NCI-H187 (cell line): ENCODE results near the gene ZNF79.
"Not testable (repeated sequence)": the region's sequence is repeated elsewhere in the genome, so short reads cannot be mapped to it uniquely, and the experiment has no call there.

Experiments used
- DNase-seq, 2 experiments: peaks; one replicate each; lab custom pipeline; 2025; lab: John Stamatoyannopoulos, UW

ZNF79 gene

DNA sequence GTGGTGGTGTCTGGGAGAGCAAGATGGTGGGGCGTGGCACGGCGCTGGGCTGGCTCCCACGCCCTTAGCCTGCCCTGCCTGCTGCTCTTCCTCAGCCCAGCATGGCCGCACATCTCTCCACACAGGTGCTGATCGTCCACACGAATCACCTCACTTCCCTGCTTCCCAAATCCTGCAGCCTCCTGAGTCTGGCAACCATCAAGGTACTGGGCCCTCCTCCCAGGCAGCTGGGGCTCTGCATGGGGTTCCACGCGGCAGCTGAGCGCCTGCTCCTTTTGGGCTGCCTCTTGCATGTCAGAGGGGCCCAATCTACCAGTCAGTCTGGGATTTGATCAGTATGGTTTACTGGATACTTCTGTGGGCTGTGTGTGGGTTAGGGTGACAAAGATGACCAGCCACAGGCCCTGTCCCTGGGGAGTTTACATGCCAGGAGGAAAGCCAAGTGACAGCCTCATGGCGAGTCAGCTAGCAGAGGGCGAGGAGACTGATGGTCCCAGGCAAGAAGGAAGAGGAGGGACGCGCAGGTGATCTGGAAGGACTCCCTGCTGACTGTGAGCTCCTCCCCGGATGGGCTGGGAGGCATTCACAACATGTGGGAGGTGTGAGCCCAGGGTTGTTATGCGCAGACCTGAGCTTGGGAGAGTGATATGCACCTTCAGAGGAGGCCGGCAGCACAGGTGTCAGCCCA, 33.2 kb downstream of the ZNF79 start:
- no peak for DNase-seq

DNA sequence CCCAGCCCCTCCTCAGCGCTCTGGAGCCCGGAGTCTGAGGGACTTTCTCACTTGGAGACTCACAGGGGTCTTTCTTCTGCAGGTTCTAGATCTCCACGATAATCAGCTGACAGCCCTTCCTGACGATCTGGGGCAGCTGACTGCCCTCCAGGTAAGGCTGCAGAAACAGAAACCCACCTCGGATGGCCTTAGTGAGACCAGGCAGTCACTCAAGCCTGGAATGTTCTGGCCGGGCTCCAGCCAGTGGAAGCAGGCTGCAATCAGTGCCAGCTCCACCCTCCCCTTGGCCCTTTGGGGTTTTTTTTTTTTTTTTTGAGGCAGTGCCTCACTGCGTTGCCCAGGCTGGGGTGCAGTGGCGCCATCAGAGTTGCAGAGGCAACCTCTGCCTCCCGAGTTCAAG, 34.7 kb downstream of the ZNF79 start:
- no peak for DNase-seq

DNA sequence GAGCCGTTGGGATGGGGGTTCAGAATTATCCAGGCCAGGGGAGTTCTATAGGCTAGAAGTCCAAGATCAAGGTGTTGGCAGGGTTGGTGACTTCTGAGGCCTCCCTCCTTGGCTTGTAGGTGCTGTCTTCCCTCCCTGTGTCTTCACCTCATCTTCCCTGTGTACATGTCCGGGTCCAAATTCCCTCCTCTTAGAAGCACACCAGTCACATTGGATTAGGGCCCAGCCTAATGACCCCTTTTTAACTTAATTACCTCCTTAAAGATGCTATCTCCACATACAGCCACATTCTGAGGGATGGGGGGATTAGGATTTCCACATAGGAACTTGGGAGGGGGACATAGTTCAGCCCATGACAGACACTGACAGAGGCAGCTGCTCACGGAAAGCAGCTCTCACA, 39.2 kb downstream of the ZNF79 start:
- no peak for DNase-seq

DNA sequence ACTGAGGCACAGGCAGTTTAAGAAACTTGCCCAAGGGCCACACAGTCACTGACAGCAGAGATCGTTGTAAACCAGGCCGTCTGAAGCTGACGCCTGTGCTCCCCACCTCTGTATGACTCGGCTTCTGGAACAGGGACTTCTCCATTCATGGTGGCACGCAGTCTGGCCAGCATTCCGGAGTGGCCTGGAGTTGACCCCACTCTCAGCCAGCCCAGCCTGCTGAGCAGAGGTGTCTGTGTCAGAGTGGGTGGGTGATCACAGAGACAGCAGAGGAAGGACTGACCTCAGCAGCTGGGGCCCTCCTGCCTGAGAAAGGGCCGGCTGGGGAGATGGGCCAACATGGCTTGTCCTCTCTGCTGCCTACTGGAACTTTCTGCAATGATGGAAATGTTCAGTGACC, 39.7 kb downstream of the ZNF79 start:
- DNase-seq, result no peak

DNA sequence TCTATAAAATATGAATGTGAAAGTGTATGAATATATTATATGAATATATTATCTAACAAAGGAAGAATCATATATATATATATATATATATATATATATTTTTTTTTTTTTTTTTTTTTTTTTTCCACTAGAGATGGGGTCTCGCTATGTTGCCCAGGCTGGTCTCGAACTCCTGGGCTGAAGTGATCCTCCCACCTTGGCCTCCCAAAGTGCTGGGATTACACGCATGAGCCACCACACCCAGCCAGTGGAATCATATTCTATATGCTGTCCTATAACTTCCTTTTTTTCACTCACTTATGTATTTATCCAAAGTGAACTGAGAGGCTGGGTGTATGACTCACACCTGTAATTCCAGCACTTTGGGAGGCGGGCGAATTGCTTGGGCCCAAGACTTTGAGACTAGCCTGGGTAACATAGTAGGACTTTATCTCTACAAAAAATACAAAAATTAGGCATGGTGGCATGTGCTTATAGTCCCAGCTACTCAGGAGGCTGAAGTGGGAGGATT, 42.3 kb downstream of the ZNF79 start:
- not testable (repeated sequence) for DNase-seq

DNA sequence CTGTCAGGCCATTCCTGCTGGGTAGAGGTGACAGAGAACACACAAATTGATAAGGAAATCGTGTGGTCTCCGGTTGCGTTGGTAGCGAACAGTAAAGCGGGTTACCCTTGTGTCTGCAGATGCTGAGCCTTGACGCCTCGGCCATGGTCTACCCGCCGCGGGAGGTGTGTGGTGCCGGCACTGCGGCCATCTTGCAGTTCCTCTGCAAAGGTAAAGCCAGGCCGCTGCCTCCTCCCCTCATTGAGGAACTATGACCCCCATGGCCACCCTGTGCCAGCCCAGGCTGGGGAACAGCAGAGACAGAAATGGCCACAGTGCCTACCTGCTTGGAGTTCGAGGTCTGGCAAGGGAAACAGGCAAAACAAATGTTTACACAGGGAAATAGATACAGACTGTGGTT, 43.4 kb downstream of the ZNF79 start:
- no peak for DNase-seq

DNA sequence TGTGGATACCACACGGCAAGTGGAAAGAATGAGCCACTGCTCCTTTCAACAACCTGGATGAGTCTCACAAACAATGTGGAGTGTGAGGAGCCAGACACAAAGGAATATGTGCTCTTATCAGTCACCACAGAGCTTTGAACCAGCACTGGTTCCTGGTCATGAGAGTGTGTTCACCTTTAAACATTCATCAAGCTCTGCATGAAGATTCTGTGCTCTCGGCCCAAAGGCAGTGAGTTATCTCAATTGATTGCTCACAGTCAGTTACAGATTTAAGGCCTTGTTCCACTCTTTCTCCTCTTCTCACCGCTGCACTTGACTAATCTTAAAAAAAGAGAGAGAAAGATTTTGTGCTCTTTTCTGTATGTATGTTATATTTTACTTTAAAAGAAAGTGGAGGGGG, 46.5 kb downstream of the ZNF79 start:
- DNase-seq, result no peak

DNA sequence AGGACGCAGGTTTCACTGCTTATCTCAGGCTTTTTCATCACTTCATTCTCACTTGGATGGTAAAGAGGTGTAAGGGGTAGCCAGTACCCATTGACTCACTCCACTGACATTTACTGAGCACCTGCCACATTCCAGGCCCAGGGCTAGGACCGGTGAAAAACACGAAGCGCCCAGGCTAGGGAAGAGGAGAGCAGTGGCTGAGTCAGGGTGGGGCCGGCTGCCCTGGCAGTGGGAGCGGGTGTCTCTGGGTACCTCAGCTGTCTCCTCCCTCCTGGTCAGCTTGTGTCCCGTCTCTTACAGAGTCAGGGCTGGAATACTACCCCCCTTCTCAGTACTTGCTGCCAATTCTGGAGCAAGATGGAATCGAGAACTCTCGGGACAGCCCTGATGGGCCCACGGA, 49.3 kb downstream of the ZNF79 start:
- no peak for DNase-seq

DNA sequence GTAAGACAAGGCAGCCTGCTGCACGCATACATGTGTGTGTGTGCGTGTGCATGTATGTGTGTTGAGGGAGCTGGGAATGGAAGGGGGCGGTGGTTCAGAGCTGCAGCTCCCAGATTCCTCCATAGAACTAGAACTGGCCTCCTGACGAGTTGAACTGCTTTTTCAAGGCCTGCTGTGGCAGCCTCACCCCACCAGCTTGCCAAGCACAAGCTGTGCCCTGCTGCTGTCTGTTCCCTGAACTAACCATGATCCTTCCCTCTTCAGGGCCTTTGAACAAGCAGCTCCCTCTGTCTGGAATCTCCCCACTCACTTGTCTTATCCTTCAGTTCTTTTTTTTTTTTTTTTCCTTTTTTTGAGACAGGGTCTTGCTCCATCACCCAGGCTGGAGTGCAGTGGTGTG, 49.8 kb downstream of the ZNF79 start:
- DNase-seq, result no peak

DNA sequence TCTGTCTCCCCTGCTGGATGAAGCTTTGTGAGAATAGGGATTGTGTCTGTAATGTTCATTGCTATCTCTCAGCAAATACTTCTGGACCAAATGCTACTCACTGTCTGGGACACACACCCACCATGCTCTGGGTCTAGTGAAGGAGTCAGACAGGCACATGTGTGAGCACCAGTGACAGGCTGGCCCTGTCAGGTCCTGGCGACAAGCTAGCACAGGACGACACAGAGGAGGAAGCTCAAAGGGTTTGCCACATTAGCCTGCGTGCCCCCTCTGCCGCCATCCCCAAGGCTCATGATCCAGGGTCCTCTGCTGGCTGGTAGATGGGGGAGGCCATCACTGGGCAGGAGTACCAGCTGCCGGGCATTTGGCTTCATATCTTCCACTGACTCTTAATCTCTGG, 50.4 kb downstream of the ZNF79 start:
- DNase-seq, result no peak

DNA sequence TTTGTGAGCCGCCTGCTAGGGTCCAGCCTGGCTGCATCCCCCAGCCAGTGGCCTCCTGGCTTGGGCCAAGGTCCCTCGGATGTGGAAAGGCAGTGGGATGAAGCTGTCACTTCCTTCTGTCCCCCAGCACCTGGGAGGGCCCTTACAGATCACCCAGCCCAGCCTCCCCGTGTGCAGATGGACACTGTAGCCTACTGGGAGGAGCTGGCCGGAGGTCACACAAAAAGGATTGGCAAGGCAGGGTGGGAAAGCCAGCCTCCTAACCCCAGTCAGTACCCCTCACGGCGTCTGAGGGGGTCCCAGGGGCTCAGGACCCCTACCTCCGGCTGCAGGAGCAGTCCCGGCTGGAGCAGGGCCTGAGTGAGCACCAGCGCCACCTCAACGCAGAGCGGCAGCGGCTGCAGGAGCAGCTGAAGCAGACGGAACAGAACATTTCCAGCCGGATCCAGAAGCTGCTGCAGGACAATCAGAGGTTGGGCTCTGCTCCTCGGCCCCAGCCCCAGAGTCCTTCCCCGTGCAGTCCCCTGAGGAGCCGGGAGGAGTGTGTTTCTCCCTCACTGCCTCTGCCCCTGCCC, 55.4 kb downstream of the ZNF79 start:
- no peak for DNase-seq

DNA sequence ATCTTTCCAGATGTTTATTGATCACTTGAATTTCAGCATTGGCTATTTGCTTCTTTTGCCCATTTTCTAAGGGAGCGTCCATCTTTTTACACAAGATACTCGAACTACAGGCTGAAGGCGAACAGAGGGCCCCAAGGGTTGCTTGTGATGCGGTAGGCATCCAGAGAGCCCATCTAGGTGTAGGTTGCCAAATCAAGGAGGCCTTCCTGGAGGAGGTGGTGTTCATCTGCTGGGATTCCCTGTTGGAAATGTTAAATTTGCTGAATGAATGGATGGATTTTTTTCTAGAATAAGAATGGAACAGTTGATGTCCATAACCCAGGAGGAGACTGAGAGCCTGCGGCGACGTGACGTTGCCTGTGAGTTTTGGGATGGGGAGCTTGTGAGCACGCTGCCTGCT, 58.5 kb downstream of the ZNF79 start:
- DNase-seq, result no peak

DNA sequence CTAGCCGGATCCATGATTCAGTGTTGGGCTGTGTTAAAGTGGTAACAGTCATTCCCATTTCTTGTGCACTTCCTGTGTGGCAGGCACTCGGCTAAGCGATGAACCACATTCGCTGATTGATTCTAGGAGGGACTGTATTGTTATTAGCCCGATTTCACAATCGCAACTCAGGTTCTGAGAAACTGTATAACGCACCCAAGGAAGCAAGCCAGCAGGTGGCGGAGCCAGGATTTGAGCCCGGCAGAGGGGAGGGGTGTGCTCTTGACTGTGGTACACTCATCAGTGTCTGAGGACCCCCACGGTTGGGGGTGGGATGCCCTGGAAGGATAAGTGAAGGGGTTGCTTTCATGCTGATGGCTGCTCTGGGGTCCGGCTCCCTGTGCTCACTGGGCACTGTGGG, 61.8 kb downstream of the ZNF79 start:
- no peak for DNase-seq

DNA sequence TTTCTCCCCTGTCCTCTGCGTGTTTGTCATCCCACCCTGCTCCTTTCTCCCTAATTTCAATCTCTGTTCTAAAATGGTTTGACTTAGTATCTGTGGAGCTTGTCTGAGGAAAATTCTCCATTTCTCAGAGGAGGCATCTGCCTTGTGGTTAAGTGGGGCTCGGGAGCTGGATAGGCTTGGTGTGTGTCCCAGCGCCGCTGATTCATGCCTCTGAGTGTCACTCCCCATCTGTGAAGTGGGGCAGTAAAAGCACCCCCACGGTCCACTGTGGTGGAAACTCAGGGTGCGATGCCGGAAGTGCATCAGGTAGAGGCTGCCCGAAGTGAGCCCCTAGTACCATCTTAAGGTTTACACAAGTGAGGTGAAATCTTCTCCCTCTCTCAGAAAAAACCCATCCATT, 64.8 kb downstream of the ZNF79 start:
- no peak for DNase-seq

DNA sequence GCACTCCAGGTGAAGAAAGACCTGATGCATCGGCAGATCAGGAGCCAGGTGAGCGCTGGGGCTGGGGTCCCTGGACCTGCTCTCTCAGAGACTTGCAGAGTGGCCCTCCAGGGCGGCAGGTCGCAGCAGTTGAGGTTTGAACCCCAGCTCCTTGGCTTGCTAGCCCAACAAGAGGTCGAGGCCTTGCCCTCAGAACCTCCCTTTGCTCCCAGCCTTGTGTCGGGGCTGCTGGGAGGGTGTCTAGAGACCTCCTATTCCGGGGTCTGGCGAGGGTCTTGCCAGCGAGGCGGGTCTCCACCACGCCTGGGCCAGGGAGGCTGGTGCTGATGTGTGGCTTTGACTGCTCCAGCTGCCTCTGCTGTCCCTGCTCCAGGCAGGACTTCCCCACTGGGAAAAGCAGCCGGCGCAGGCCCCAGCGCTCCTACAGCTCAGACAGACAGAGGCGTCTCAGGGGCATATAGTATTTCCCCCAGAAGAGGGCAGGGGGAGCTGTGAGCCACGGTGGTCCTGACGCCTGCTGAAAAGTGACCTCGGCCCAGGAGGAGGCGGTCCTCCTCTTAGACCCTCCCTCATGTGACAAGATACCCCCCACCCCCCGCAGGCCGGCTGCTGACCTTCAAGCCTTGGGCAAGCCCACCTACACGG, 65.4 kb downstream of the ZNF79 start:
- DNase-seq, result no peak

DNA sequence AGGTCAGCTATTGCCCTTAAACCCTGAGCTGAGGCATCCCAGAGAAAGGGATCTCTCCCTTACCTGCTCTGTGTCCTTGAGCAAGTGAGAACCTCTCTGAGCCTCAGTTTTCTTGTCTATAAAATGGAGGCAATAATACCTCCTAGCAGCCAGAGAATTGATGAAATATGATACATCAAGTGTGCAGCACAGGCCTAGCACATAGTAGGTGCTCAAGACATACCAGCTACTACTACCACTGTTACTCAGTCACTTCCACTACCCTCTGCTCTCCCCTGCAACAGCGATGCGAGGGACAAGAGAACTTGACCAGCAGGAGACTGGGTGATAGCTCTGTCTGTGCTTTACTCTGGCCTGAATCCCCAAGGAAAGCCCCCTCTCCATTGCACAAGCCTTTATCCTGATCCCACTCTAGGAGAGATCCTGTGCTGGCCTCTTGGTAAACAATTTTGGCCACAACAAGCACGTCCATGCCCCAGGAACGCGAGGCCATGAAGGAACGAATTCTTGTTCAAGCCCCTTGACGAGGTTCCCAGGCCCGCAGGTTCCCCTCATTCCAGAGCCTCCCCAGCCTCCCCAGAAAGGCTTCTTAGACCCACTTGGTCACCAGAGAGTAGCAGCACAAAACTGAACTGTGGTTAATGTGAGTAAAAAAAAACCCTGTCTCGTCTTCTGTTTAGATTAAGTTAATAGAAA, 66.5 kb downstream of the ZNF79 start:
- DNase-seq, result no peak

DNA sequence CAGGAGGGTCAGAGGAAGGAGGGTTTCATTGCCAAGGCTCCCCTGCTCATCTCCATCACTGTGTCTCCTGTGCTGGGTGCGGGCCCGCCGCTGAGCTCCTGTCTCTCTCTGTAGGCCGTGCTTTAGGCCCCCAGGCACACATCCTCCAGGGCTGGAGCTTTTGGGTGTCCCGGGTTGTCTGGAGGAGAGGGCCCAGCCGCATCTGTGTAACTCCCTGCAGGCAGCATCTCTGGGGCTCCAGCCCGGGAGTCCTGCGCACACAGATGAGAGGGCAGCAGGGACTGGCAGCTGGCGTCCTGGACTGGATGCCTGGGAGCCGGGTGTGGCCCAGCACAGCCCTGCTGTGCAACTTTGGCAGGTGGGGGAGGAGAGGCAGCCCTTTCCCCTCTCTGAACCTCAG, 67.3 kb downstream of the ZNF79 start:
- DNase-seq, result no peak

DNA sequence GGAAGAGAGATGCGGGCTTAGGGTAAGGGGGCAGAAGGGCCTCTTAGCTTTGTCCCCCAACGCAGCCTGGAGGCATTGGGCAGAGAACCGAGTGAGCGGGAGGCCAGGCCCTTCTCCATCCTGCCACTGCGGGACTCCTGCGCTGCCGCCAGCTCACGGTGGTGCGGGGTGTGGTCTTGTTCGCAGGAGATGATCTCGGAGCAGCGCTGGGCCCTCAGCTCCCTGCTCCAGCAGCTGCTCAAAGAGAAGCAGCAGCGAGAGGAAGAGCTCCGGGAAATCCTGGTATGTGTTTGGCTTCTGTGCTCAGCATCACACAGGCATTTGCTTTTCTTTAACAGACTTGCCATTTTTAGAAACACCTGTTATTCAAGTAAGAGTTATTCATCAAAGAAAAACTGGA, 68.4 kb downstream of the ZNF79 start:
- no peak for DNase-seq

DNA sequence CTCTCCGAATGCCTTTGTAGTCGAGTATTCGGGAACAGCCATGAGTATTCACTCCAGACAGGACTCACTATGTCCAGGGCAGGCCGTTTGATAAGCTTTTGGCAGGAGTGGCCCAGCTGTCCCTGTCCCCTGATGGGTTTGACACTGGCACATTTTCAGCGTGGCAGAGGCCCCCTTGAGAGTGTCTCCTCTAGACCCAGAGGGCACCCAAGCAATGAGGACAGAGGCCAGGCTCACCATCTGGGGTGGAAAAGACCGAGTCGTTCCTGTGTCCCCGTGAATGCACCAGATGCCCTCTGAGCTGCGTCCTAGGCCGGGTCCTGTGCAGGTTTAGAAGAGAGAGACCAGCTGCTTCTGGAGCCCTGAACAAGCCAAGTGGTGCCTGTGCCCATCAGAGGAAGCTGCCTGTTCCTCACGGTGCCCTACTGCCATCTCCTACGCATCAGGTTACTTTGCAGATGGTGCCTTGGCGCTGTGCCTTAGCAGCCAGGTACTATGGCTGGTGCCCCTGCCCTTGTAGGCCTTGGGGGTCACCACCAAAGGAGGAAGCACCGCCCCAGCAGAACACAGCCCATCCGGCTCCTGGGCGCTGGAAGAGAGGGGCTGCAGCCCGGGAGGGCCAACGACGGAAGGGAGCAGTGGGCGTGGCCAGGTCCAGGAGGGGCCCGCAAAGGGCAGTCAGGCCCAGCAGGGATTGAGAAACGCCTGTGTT, 69.6 kb downstream of the ZNF79 start:
- DNase-seq, result no peak

DNA sequence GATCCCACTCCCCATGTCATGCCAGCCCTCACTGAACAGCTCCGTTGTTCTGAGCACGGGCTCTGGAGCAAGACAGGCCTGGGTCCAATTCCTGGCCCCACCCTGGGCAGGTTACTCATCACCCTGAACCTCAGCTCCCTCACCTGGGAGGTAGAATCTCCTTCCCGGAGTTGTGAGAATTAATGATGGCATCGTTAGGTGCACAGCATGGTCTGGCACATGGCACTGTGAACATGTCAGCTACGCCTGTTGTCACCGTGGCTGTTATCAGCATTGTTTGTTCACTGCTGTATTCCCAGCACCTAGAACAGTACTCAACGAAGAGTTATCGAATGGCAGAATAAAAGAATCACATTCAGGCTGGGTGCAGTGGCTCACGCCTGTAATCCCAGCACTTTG, 70.1 kb downstream of the ZNF79 start:
- DNase-seq, result no peak
